DND-41 (cell line): ENCODE results near the gene CHAD.

Experiments
- ATAC-seq: fragments of 200-7000 bp; cut with Tn5 transposase; 3 replicates; pipeline ENCODE4 v1.9.1; 2021; ENCODE audit warnings: low read depth; ENCODE audit not compliant: insufficient read depth
- DNase-seq: peaks from one replicate; pipeline ENCODE4 v3.0.0-alpha.2; 2020
- H2AFZ ChIP-seq: 2 replicates; pipeline ENCODE4 v1.6.0; 2012; ENCODE audit warnings: low read depth, low read length
- H3K27ac ChIP-seq: 2 replicates; pipeline ENCODE4 v1.5.1; 2012; ENCODE audit warnings: low read length, inconsistent platforms
- H3K27me3 ChIP-seq: fragments of 200-600 bp; sonication (generic); 2 replicates; pipeline ENCODE4 v1.6.0; 2012; ENCODE audit warnings: low read length, mild to moderate bottlenecking, inconsistent platforms; ENCODE audit not compliant: insufficient read depth, poor library complexity
- H3K36me3 ChIP-seq: 2 replicates; pipeline ENCODE4 v1.5.1; 2012; ENCODE audit warnings: low read length, inconsistent platforms; ENCODE audit not compliant: insufficient read depth
- H3K4me1 ChIP-seq: 2 replicates; pipeline ENCODE4 v1.5.1; 2012; ENCODE audit warnings: mild to moderate bottlenecking, low read length; ENCODE audit not compliant: insufficient read depth
- H3K4me2 ChIP-seq: 2 replicates; pipeline ENCODE4 v1.6.0; 2012; ENCODE audit warnings: mild to moderate bottlenecking, moderate library complexity, low read length, inconsistent platforms; ENCODE audit not compliant: insufficient read depth
- H3K4me3 ChIP-seq, 2 experiments: fragments of 200-600 bp in 1 of 2; shearing (Covaris generic) in 1 of 2; 2 replicates each; pipeline ENCODE4 v1.5.1; 2012 to 2016; ENCODE audit warnings: inconsistent platforms in 2 of 2, low read length in 2 of 2, mild to moderate bottlenecking in 2 of 2, low read depth in 1 of 2, moderate library complexity in 1 of 2
- H3K79me2 ChIP-seq: 2 replicates; pipeline ENCODE4 v1.6.0; 2012; ENCODE audit warnings: low read length, inconsistent platforms; ENCODE audit not compliant: insufficient read depth
- H3K9ac ChIP-seq: 2 replicates; pipeline ENCODE4 v1.6.0; 2012; ENCODE audit warnings: low read depth, mild to moderate bottlenecking, inconsistent platforms, low read length, moderate library complexity
- H3K9me3 ChIP-seq: 2 replicates; pipeline ENCODE4 v1.5.1; 2012; ENCODE audit warnings: low read length, moderate library complexity, mild to moderate bottlenecking, inconsistent platforms; ENCODE audit not compliant: insufficient read depth, severe bottlenecking
- H4K20me1 ChIP-seq: 2 replicates; pipeline ENCODE4 v1.6.0; 2012; ENCODE audit warnings: low read length; ENCODE audit not compliant: insufficient read depth
- CTCF ChIP-seq: IDR thresholded peaks from 2 replicates; pipeline ENCODE4 v1.5.1; 2012; ENCODE audit warnings: borderline replicate concordance, low read length, moderate library complexity, mild to moderate bottlenecking; ENCODE audit not compliant: poor library complexity, severe bottlenecking; ENCODE audit errors: extremely low read depth
- EZH2 ChIP-seq: IDR thresholded peaks from 3 replicates; pipeline ENCODE4 v1.6.1; 2012; ENCODE audit warnings: borderline replicate concordance, low read depth, mild to moderate bottlenecking, moderate library complexity, low read length, inconsistent platforms; ENCODE audit not compliant: severe bottlenecking

CHAD gene

GRCh38 chr17:50453901-50454300, 14.8 kb downstream of the CHAD start:
- TF ChIP-seq EZH2 (no peak), CTCF (no peak)
- Histone ChIP-seq H3K4me3 (no peak overlapping the region), H3K27ac (no peak overlapping the region), H3K36me3 (peaks cover 8% of the 10 kb centered on the region; the same call in 1 of the 2 replicates), H3K4me1 (no peaks in the 10 kb centered on the region), H3K9me3 (no peaks in the 10 kb centered on the region), H3K27me3 (no peaks in the 10 kb centered on the region), H3K4me2 (no peak overlapping the region), H3K9ac (no peak overlapping the region), H3K79me2 (0 out of 2 replicates have a peak, but pooled peaks cover 2% of the 10 kb centered on the region), H2AFZ (no peak overlapping the region), H4K20me1 (peaks cover 2% of the 10 kb centered on the region; the same call in 1 of the 2 replicates)
- ATAC-seq (no peak), DNase-seq (no peak)

- no peak for ATAC-seq
- peaks cover 8% of the 10 kb centered on the region; the same call in 1 of the 2 replicates for H3K36me3 ChIP-seq
- H3K27me3 ChIP-seq: no peaks in the 10 kb centered on the region
- no peak overlapping the region for H3K27ac ChIP-seq
- H3K9me3 ChIP-seq: no peaks in the 10 kb centered on the region
- no peaks in the 10 kb centered on the region for H3K4me1 ChIP-seq
- no peak overlapping the region for H2AFZ ChIP-seq
- H3K4me2 ChIP-seq: no peak overlapping the region
- peaks cover 2% of the 10 kb centered on the region; the same call in 1 of the 2 replicates for H4K20me1 ChIP-seq
- H3K79me2 ChIP-seq: 0 out of 2 replicates have a peak, but pooled peaks cover 2% of the 10 kb centered on the region
- no peak for DNase-seq
- H3K4me3 ChIP-seq: no peak overlapping the region
- H3K9ac ChIP-seq: no peak overlapping the region
- no peak for TF ChIP-seq CTCF
These were observed 15.9 kb downstream of the CHAD start for GRCh38 chr17:50452630-50453300.

DNA sequence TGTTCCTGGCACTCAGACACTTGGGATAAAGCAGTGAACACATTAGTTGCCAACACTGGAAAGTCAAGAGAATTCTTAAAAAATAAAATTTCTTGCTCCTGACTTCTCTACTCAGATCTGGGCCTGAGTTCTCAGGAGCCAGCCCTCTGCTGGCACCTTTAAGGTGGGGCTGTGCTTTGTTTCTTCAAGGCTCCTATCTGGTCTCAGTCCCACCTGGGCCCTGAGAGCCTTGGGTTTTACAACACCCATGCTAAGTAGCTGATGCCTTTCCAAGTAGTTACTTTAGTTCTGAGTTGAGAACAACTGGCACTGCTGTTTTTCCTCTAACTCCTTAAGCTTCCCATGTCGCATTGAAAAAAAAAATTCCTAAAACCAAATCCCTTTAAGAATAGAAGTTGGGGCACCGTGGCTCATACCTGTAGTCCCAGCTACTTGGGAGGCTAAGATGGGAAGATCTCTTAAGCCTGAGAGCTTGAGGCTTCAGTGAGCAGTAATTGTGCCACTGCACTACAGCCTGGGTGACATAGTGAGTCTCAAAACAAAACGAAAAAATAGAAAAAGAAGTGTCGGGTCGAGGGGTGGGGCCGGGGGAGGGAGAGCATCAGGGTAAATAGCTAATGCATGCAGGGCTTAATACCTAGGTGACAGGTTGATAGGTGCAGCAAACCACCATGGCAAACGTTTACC, 16.6 kb downstream of the CHAD start:
- H3K27ac ChIP-seq: no peak overlapping the region
- H3K36me3 ChIP-seq: peaks cover 8% of the 10 kb centered on the region; the same call in 1 of the 2 replicates
- no peaks in the 10 kb centered on the region for H3K27me3 ChIP-seq
- ATAC-seq: no peak
- no peaks in the 10 kb centered on the region for H3K4me1 ChIP-seq
- no peak overlapping the region for H3K4me2 ChIP-seq
- H3K9me3 ChIP-seq: no peaks in the 10 kb centered on the region
- no peak overlapping the region for H2AFZ ChIP-seq
- H4K20me1 ChIP-seq: no peaks in the 10 kb centered on the region
- TF ChIP-seq CTCF (no peak), EZH2 (no peak)
- H3K4me3 ChIP-seq: no peak overlapping the region
- H3K9ac ChIP-seq: no peak overlapping the region
- H3K79me2 ChIP-seq: 0 out of 2 replicates have a peak, but pooled peaks cover 2% of the 10 kb centered on the region
- no peak for DNase-seq
